Naive thymus-derived CD4-positive, alpha-beta T cell (primary cell): ENCODE measurements around the gene DCDC2. TPM values are rescaled to one million over a fixed set of nuclear protein-coding genes. Genes with fewer than 3 reads are reported as not detected.
"Not testable (repeated sequence)": the region's sequence is repeated elsewhere in the genome, so short reads cannot be mapped to it uniquely, and the experiment has no call there.

ENCODE experiments used
- ATAC-seq: fragments of 150-1000 bp; cut with Tn5 transposase; 2 replicates; pipeline ENCODE4 v1.10.0; 2021; ENCODE audit warnings: mild to moderate bottlenecking, moderate library complexity
- CTCF ChIA-PET: fragments of 350-600 bp; sonication (Branson Sonifier 250); formaldehyde crosslinking; loops from one replicate; lab custom pipeline; 2021; ENCODE audit warnings: antibody characterized with exemption; lab: Charles Lee
- POLR2A ChIA-PET: fragments of 350-600 bp; sonication (Branson Sonifier 250); formaldehyde crosslinking; loops from one replicate; lab custom pipeline; 2021; ENCODE audit warnings: antibody characterized with exemption, inconsistent platforms; lab: Charles Lee
- DNase-seq, 9 donors: peaks; one replicate each; pipeline versions ENCODE4 v3.0.0 to v3.0.0-alpha.2; 2020 to 2022; ENCODE audit warnings: mixed read lengths in 1 of 9
- H3K27ac ChIP-seq: one replicate; pipeline ENCODE4 v1.7.0; 2013; ENCODE audit warnings: mild to moderate bottlenecking, low read depth, low read length, moderate library complexity
- H3K27me3 ChIP-seq, 2 donors: one replicate each; pipeline ENCODE4 v1.7.0; 2013; ENCODE audit warnings: low read length in 2 of 2, mild to moderate bottlenecking in 2 of 2, moderate library complexity in 2 of 2; ENCODE audit not compliant: control insufficient read depth in 2 of 2, insufficient read depth in 2 of 2
- H3K36me3 ChIP-seq, 3 experiments: 1 replicate in 2 of 3; 2 replicates in 1 of 3; pipeline ENCODE4 v1.7.0; 2013; ENCODE audit warnings: low read length in 3 of 3, mild to moderate bottlenecking in 3 of 3, moderate library complexity in 1 of 3; ENCODE audit not compliant: insufficient read depth in 3 of 3, control insufficient read depth in 2 of 3
- H3K4me1 ChIP-seq, 2 donors: one replicate each; pipeline ENCODE4 v1.7.0; 2013; ENCODE audit warnings: low read length in 2 of 2, mild to moderate bottlenecking in 2 of 2, moderate library complexity in 1 of 2; ENCODE audit not compliant: control insufficient read depth in 2 of 2, insufficient read depth in 2 of 2
- H3K4me3 ChIP-seq: 2 replicates; pipeline ENCODE4 v1.7.0; 2013; ENCODE audit warnings: mild to moderate bottlenecking, low read length
- H3K9me3 ChIP-seq, 3 experiments: 1 replicate in 2 of 3; 2 replicates in 1 of 3; pipeline ENCODE4 v1.7.0; 2013; ENCODE audit warnings: low read length in 3 of 3; ENCODE audit not compliant: control insufficient read depth in 2 of 3
- H3K27ac Mint-ChIP-seq, 9 donors: one replicate each; pipeline ENCODE4 v1.8.0; 2020 to 2022; ENCODE audit warnings: mixed read lengths in 9 of 9, mild to moderate bottlenecking in 8 of 9, moderate library complexity in 5 of 9, inconsistent platforms in 2 of 9
- H3K27me3 Mint-ChIP-seq, 5 donors: one replicate each; pipeline ENCODE4 v1.8.0; 2021 to 2022; ENCODE audit warnings: mixed read lengths in 5 of 5, mild to moderate bottlenecking in 1 of 5
- H3K36me3 Mint-ChIP-seq, 5 donors: one replicate each; pipeline ENCODE4 v1.8.0; 2020 to 2022; ENCODE audit warnings: mixed read lengths in 5 of 5, mild to moderate bottlenecking in 3 of 5, inconsistent platforms in 1 of 5
- H3K4me1 Mint-ChIP-seq, 7 donors: one replicate each; pipeline ENCODE4 v1.8.0; 2020 to 2022; ENCODE audit warnings: mixed read lengths in 7 of 7, mild to moderate bottlenecking in 3 of 7, inconsistent platforms in 1 of 7
- H3K4me3 Mint-ChIP-seq, 10 donors: one replicate each; pipeline ENCODE4 v1.8.0; 2020 to 2022; ENCODE audit warnings: mild to moderate bottlenecking in 10 of 10, mixed read lengths in 10 of 10, moderate library complexity in 6 of 10, inconsistent platforms in 2 of 10
- H3K9me3 Mint-ChIP-seq, 11 donors: one replicate each; pipeline ENCODE4 v1.8.0; 2020 to 2022; ENCODE audit warnings: mixed read lengths in 11 of 11, mild to moderate bottlenecking in 4 of 11, inconsistent platforms in 1 of 11, moderate library complexity in 1 of 11
- intact Hi-C, 2 donors: fragments of 100-400 bp; cut with micrococcal nuclease; formaldehyde crosslinking; loops; one replicate each; pipeline ENCODE4 v1.15.1; 2023
- polyA plus RNA-seq, 2 donors: library from polyadenylated mRNA; unstranded; fragments of 300-500 nt; fragmentation: Illumina TruSeq; gene quantifications; one replicate each; pipeline ENCODE4 v1.2.3, GENCODE V29; 2021
- total RNA-seq, 6 experiments: library from RNA in 5 of 6; stranded (reverse) in 5 of 6; gene quantifications; 1 replicate in 5 of 6; 2 replicates in 1 of 6; pipeline ENCODE4 v1.2.3 and lab custom pipeline; 2021 to 2026

DCDC2 gene
- total and polyA plus RNA-seq, 7 experiments from 2014 or later: 0.24 to 0.92 TPM; not detected in 5

GRCh38 chr6:24391756-24392405 lies 34.0 kb upstream of the DCDC2 start:
- ChIA-PET POLR2A (interaction anchor here (1.1 kb wide), 1 partner anchor 11 kb away, joined by 3 read pairs; the partner anchor contains the start of gene MRS2), CTCF (interaction anchor here (1.4 kb wide), 1 partner anchor 109 kb away, joined by 4 read pairs; no protein-coding TSS in a partner anchor)
- peaks cover 0 to 4% (median 0%) of the 10 kb centered on the region in 3 experiments for H3K9me3 ChIP-seq
- DNase-seq (no peak), ATAC-seq (no peak)
- intact Hi-C loops: no loop called here
- Mint-ChIP-seq H3K27ac (no peak overlapping the region), H3K27me3 (peaks cover 0 to 25% (median 20%) of the 10 kb centered on the region in 5 donors), H3K4me1 (peaks cover 0 to 5% (median 0%) of the 10 kb centered on the region in 7 donors), H3K36me3 (no peaks in the 10 kb centered on the region), H3K9me3 (peaks cover 0 to 11% (median 6%) of the 10 kb centered on the region in 11 donors), H3K4me3 (no peak overlapping the region)
- H3K36me3 ChIP-seq: no peaks in the 10 kb centered on the region
- no peak overlapping the region for H3K4me3 ChIP-seq
- H3K4me1 ChIP-seq: no peaks in the 10 kb centered on the region
- no peak overlapping the region for H3K27ac ChIP-seq
- no peaks in the 10 kb centered on the region for H3K27me3 ChIP-seq

GRCh38 chr6:24391208-24391607 lies 33.3 kb upstream of the DCDC2 start:
- Histone ChIP-seq H3K27me3 (no peaks in the 10 kb centered on the region), H3K36me3 (no peaks in the 10 kb centered on the region), H3K4me1 (no peaks in the 10 kb centered on the region), H3K27ac (no peak overlapping the region), H3K4me3 (no peak overlapping the region), H3K9me3 (no peaks in the 10 kb centered on the region)
- no peak overlapping the region for H3K4me3 Mint-ChIP-seq
- DNase-seq: no peak
- H3K4me1 Mint-ChIP-seq: peaks cover 0 to 5% (median 0%) of the 10 kb centered on the region in 7 donors
- H3K27ac Mint-ChIP-seq: no peak overlapping the region
- ATAC-seq: no peak
- peaks cover 0 to 7% (median 0%) of the 10 kb centered on the region in 11 donors for H3K9me3 Mint-ChIP-seq
- intact Hi-C loops: no loop called here
- peaks cover under 1 to 21% (median 13%) of the 10 kb centered on the region in 5 donors for H3K27me3 Mint-ChIP-seq
- H3K36me3 Mint-ChIP-seq: no peaks in the 10 kb centered on the region
- CTCF ChIA-PET: no interaction called here
- POLR2A ChIA-PET: no interaction called here

- no peak overlapping the region for H3K27ac ChIP-seq
- DNase-seq: no peak
- POLR2A ChIA-PET: no interaction called here
- H3K4me1 ChIP-seq: no peaks in the 10 kb centered on the region
- peak overlapping the region in 1 of 9 donors; percentile 18 for H3K27ac Mint-ChIP-seq
- H3K27me3 ChIP-seq: no peaks in the 10 kb centered on the region
- H3K36me3 ChIP-seq: no peaks in the 10 kb centered on the region
- peaks cover 6 to 24% (median 12%) of the 10 kb centered on the region in 5 donors for H3K27me3 Mint-ChIP-seq
- no peaks in the 10 kb centered on the region for H3K9me3 Mint-ChIP-seq
- no peaks in the 10 kb centered on the region for H3K36me3 Mint-ChIP-seq
- CTCF ChIA-PET: interaction anchor here (0.9 kb wide), 1 partner anchor 9 kb away, joined by 4 read pairs; no protein-coding TSS in a partner anchor
- H3K9me3 ChIP-seq: no peaks in the 10 kb centered on the region
- H3K4me1 Mint-ChIP-seq: no peaks in the 10 kb centered on the region
- no peak overlapping the region for H3K4me3 Mint-ChIP-seq
- intact Hi-C loops: no loop called here
- H3K4me3 ChIP-seq: no peak overlapping the region
- no peak for ATAC-seq
These were observed 30.0 kb upstream of the DCDC2 start for GRCh38 chr6:24387818-24388217.

- no peaks in the 10 kb centered on the region for H3K36me3 Mint-ChIP-seq
- H3K4me3 Mint-ChIP-seq: no peak overlapping the region
- H3K9me3 ChIP-seq: no peaks in the 10 kb centered on the region
- DNase-seq (no peak), ATAC-seq (no peak)
- peaks cover 7 to 24% (median 14%) of the 10 kb centered on the region in 5 donors for H3K27me3 Mint-ChIP-seq
- ChIA-PET POLR2A (no interaction called here), CTCF (no interaction called here)
- no peaks in the 10 kb centered on the region for H3K9me3 Mint-ChIP-seq
- H3K27ac Mint-ChIP-seq: no peak overlapping the region
- no peaks in the 10 kb centered on the region for H3K36me3 ChIP-seq
- no peaks in the 10 kb centered on the region for H3K4me1 Mint-ChIP-seq
- no peaks in the 10 kb centered on the region for H3K27me3 ChIP-seq
- H3K4me3 ChIP-seq: no peak overlapping the region
- H3K4me1 ChIP-seq: no peaks in the 10 kb centered on the region
- intact Hi-C loops: no loop called here
- no peak overlapping the region for H3K27ac ChIP-seq
These were observed 27.8 kb upstream of the DCDC2 start for GRCh38 chr6:24385536-24386269.

- H3K27me3 Mint-ChIP-seq: peaks cover 7 to 24% (median 14%) of the 10 kb centered on the region in 5 donors
- H3K27me3 ChIP-seq, H3K9me3 ChIP-seq, H3K4me1 Mint-ChIP-seq, H3K36me3 ChIP-seq, CTCF ChIA-PET, H3K27ac Mint-ChIP-seq, H3K4me3 ChIP-seq, H3K4me1 ChIP-seq, intact Hi-C loops, H3K36me3 Mint-ChIP-seq, H3K27ac ChIP-seq, H3K9me3 Mint-ChIP-seq, DNase-seq, ATAC-seq, POLR2A ChIA-PET, H3K4me3 Mint-ChIP-seq: not testable (repeated sequence)
These were observed 26.7 kb upstream of the DCDC2 start for GRCh38 chr6:24384369-24385130.

GRCh38 chr6:24382891-24383494 lies 25.1 kb upstream of the DCDC2 start:
- H3K4me1 ChIP-seq, H3K27ac ChIP-seq, H3K4me3 Mint-ChIP-seq, CTCF ChIA-PET, H3K9me3 ChIP-seq, H3K36me3 ChIP-seq, H3K36me3 Mint-ChIP-seq, ATAC-seq, intact Hi-C loops, DNase-seq, H3K4me1 Mint-ChIP-seq, H3K4me3 ChIP-seq, H3K27ac Mint-ChIP-seq, POLR2A ChIA-PET, H3K9me3 Mint-ChIP-seq, H3K27me3 ChIP-seq: not testable (repeated sequence)
- peaks cover 7 to 23% (median 17%) of the 10 kb centered on the region in 5 donors for H3K27me3 Mint-ChIP-seq
